ENCODE results near the gene COL5A1.

COL5A1 gene

DNA sequence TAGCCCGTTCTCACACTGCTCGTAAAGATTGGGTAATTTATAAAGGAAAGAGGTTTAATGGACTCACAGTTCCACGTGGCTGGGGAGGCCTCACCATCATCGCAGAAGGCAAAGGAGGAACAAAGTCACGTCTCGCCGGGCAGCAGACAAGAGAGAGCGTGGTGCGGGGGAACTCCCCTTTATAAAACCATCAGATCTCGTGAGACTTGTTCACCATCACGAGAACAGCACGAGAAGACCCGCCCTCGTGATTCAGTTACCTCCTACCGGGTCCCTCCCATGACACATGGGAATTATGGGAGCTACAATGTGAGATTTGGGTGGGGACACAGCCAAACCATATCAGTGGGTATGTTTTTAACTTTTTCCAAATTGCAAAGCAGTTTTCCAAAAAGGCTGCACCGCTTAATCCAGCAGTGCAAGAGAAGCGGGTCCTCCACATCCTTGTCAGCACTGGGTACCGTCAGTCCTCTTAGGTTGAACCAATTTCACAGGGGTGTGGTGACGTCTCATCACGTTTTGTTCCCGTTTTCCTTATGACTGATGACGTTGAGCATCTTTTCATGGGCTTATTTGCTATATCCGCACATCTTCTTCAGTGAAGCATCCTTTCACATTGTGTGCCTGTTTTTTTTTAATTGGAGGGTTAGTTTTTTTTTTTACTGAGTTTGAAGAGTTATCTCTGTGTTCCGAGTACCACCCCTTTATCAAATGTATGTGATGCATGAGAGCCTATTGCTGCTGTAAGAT is 231.1 kb downstream of the COL5A1 start:
- no peak for DNase-seq (ENCODE audit: low read depth)
- H3K4me3 ChIP-seq (ENCODE audit: low read length): no peak overlapping the region
- TF ChIP-seq, protein P1, sequence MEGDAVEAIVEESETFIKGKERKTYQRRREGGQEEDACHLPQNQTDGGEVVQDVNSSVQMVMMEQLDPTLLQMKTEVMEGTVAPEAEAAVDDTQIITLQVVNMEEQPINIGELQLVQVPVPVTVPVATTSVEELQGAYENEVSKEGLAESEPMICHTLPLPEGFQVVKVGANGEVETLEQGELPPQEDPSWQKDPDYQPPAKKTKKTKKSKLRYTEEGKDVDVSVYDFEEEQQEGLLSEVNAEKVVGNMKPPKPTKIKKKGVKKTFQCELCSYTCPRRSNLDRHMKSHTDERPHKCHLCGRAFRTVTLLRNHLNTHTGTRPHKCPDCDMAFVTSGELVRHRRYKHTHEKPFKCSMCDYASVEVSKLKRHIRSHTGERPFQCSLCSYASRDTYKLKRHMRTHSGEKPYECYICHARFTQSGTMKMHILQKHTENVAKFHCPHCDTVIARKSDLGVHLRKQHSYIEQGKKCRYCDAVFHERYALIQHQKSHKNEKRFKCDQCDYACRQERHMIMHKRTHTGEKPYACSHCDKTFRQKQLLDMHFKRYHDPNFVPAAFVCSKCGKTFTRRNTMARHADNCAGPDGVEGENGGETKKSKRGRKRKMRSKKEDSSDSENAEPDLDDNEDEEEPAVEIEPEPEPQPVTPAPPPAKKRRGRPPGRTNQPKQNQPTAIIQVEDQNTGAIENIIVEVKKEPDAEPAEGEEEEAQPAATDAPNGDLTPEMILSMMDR (conservative IDR thresholded peaks at IDR 0.05; ENCODE audit: low read length): no peak

- no peak overlapping the region for H3K4me3 ChIP-seq (ENCODE audit: low read length)
- TF ChIP-seq, protein P1 (conservative IDR thresholded peaks at IDR 0.05; ENCODE audit: low read length): no peak
- no peak for DNase-seq (ENCODE audit: low read depth)
Observed at GRCh38 chr9:134875371-134875770, 233.8 kb downstream of the COL5A1 start.

DNA sequence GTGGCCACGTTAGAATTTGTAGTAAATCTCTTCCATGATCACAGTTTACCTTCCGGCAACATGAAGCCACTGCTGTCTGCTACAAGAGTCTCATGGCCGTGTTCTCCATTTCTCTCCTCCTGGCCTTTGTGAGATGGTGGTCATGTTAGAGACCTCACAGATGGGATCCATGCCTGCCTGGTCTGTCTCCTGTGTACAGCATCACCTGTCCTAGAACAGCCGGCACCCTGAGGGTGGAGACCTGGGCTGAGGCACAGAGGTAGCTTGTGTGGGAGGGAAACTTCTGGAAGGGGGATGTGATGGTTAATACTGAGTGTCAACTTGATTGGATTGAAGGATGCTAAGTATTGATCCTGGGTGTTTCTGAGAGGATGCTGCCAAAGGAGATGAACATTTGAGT is 235.9 kb downstream of the COL5A1 start:
- no peak overlapping the region for H3K4me3 ChIP-seq (ENCODE audit: low read length)
- TF ChIP-seq, protein P1 (conservative IDR thresholded peaks at IDR 0.05; ENCODE audit: low read length): no peak
- no peak for DNase-seq (ENCODE audit: low read depth)

DNA sequence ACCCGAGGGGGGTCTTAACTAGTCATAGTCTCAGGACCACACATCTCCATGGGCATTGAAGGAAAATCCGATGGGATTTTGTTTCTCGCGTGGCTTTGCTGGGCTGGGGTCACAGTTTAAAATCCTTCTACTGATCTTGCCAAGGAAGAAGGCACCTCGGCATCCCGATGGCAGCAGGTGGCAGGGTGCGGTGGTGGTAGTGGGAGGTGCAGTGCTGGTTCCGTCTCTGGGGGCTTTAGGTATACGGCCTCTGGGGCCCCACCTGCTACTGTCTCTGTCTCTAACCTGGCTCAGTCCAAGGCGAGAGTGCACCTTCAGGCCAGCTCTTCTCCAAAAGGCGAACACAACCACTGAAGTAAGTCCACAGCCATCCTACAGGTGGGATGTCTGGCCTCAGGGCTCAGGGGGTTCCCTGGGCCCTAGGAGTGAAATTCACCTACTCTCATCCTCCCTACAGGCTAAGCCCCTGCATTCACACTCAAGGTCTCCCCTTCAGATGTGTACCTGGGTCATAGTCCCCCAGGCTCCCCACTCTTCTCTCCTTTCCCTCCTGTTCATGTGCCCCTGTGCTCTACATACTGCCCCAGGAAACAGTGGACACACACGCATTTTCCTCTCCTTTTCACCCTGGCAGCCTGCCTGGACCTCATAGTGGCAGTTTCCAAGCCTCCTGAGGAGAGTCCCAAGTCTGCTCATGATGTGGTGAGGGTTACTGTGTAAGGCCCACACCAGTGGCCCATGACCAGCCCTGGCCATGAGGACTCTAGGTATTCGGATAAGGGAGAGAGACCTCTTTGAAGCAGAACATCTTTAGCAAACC is 238.3 kb downstream of the COL5A1 start:
- H3K4me3 ChIP-seq (ENCODE audit: low read length): no peak overlapping the region
- TF ChIP-seq, protein P1 (conservative IDR thresholded peaks at IDR 0.05; ENCODE audit: low read length): no peak
- no peak for DNase-seq (ENCODE audit: low read depth)

DNA sequence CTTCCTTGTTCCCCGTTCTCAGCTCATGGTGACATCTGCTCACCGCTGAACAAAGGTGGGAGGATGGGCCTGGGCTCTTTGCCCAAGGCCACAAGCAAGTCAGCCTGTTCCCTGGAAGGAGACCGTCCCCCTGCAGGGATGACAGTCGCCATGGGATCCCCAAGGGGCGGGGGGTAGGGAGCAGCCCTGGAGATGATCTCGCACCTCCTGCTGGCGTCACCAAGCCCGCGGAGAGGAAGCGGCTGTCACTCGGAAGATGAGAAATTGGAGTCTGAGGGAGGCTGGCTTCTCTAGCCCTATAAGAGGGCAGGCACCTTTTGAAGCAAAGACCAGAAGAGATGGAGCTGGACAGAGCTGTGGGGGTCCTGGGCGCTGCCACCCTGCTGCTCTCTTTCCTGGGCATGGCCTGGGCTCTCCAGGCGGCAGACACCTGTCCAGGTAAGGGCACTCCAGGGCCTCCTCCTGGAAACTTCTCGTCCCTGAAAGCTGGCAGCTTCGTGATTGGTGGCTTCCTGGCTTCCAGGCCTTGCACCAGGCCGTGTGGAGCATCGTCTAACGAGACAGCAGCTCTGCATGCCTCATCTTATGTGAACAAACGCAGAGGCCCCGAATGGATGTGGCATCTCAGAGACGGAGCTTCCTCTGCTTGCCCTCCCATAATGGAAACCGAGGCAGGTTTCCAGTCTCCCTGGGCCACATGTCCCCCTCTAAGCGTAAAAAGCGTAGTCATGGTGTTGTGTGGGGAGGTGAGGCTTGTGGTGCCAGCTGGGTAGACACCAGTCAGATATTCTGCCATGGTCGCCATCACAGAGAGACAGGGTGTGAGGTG is 239.1 kb downstream of the COL5A1 start, which contains the start of gene FCN2:
TSS of gene FCN2 (plus strand) at position 327 of the 829 bp plus-strand sequence. CDS start at position 339, 12 bp downstream.
- H3K4me3 ChIP-seq (ENCODE audit: low read length): no peak within 1 kb of the TSS
- TF ChIP-seq, protein P1 (conservative IDR thresholded peaks at IDR 0.05; ENCODE audit: low read length): no peak
- no peak for DNase-seq (ENCODE audit: low read depth)

- TF ChIP-seq, protein P1 (conservative IDR thresholded peaks at IDR 0.05; ENCODE audit: low read length): no peak
- DNase-seq (ENCODE audit: low read depth): no peak
- no peak overlapping the region for H3K4me3 ChIP-seq (ENCODE audit: low read length)
Observed at GRCh38 chr9:134881313-134881670, 239.7 kb downstream of the COL5A1 start.
